Heart left ventricle (tissue), 16 donors: ENCODE measurements around the gene MSI2. TPM values are rescaled to one million over a fixed set of nuclear protein-coding genes. Genes with fewer than 3 reads are reported as not detected.

Source experiments
- ATAC-seq, 4 donors: fragments of 200-7000 bp; cut with Tn5 transposase; one replicate each; pipeline ENCODE4 v1.9.1; 2020 to 2022; ENCODE audit warnings: moderate library complexity in 4 of 4, mild to moderate bottlenecking in 3 of 4, moderate number of reproducible peaks in 1 of 4
- DNase-seq, 5 donors: peaks; one replicate each; pipeline ENCODE4 v3.0.0-alpha.2; 2020
- H3K27ac ChIP-seq, 12 donors: fragments of 200-600 bp; sonication (generic) in 4 of 12; one replicate each; pipeline versions ENCODE4 v1.5.0 to v1.8.0; 2016 to 2022; ENCODE audit warnings: mild to moderate bottlenecking in 2 of 12
- H3K27me3 ChIP-seq, 9 donors: fragments of 200-600 bp; sonication (generic) in 2 of 9; one replicate each; pipeline versions ENCODE4 v1.5.1 to v1.8.0; 2016 to 2022; ENCODE audit warnings: mild to moderate bottlenecking in 3 of 9
- H3K36me3 ChIP-seq, 9 donors: fragments of 200-600 bp; sonication (generic) in 2 of 9; one replicate each; pipeline versions ENCODE4 v1.5.0 to v1.8.0; 2018 to 2022; ENCODE audit warnings: mild to moderate bottlenecking in 2 of 9
- H3K4me1 ChIP-seq, 12 donors: fragments of 200-600 bp; sonication (generic) in 4 of 12; one replicate each; pipeline versions ENCODE4 v1.5.0 to v1.8.0; 2016 to 2022; ENCODE audit warnings: mild to moderate bottlenecking in 3 of 12
- H3K4me3 ChIP-seq, 12 donors: fragments of 200-600 bp; sonication (generic) in 4 of 12; one replicate each; pipeline versions ENCODE4 v1.5.0 to v1.8.0; 2017 to 2022; ENCODE audit warnings: mild to moderate bottlenecking in 9 of 12, moderate library complexity in 4 of 12
- H3K9me3 ChIP-seq, 12 donors: fragments of 200-600 bp; sonication (generic) in 4 of 12; one replicate each; pipeline versions ENCODE4 v1.5.0 to v1.8.0; 2016 to 2022; ENCODE audit warnings: mild to moderate bottlenecking in 1 of 12
- CTCF ChIP-seq, 12 donors: fragments of 200-600 bp; sonication (generic) in 4 of 12; IDR thresholded peaks; one replicate each; pipeline versions ENCODE4 v1.5.0 to v1.8.0; 2018 to 2022; ENCODE audit warnings: antibody characterized with exemption in 12 of 12, mild to moderate bottlenecking in 5 of 12
- POLR2A ChIP-seq, 2 donors: fragments of 450-650 bp; IDR thresholded peaks; one replicate each; pipeline ENCODE4 v1.6.1; 2017; ENCODE audit warnings: antibody characterized with exemption in 2 of 2, mild to moderate bottlenecking in 2 of 2, moderate library complexity in 2 of 2
- WGBS, 4 donors: extraction: QIAGEN DNeasy Blood & Tissue Kit in 2 of 4; methylation state at CpG; one replicate each; pipeline versions ENCODE4 v1.1.5 to v1.1.7; 2013 to 2018; 5-methylcytosine and 5-hydroxymethylcytosine counted together
- intact Hi-C, 10 donors: fragments of 100-400 bp; cut with DNase I; formaldehyde crosslinking; loops; one replicate each; pipeline versions ENCODE4 v1.11.1 to v1.14.2; 2022
- polyA plus RNA-seq, 2 donors: library from polyadenylated mRNA; stranded (reverse); fragments of 200-250 nt; gene quantifications; one replicate each; pipeline ENCODE4 v1.2.3, GENCODE V29; 2013
- total RNA-seq, 9 donors: library from RNA; depleted of rRNA in 2 of 9; stranded (reverse); fragments of >200 nt in 2 of 9; fragmentation: NEBNext Ultra II Directional in 3 of 9; extraction: Animal tissue kit (Norgen Biotek cat#: 25700) in 3 of 9; gene quantifications; one replicate each; pipeline versions ENCODE4 v1.1.0 to v1.2.4, GENCODE V29; 2016 to 2023
- donor health status: ischemic (EF 13 %, LVEDD 7.1; RV severe dilation, severe dysfunction).
- donor health status: healthy with polysubstance abuse.
- donor health status: DM: no; HTN: yes; CAD: no.
- donor health status: DM: no; HTN: no; CAD: no.
- donor health status: ischemic (EF 25% LVEDD 6.9; RV normal size, moderate dysfunction).
- donor health status: ischemic (EF 25% LVEDD 5.7; RV mildly dilated, moderate dysfunction).
- donor health status: healthy.
- donor health status: DM: yes; HTN: yes; CAD: no.
- donor health status: ischemic (EF 35%, LVEDD 5.7; RV mildly dilated, moderate dysfunction).
- donor health status: nonischemic (EF 11% LVEDD 7.7; RV severe dilation, severe dysfunction).
- donor health status: DM: yes; HTN: yes; CAD: no.
- donor health status: PGD.
- donor health status: ischemic (EF 29% LVEDD 5.4; RV normal size, mild dysfunction).
- donor health status: nonischemic (EF 23%, LVEDD 6.1; RV moderate dilation, normal function).

MSI2 gene
- total and polyA plus RNA-seq, 11 donors = 35.9 to 120 (median 104) TPM

GRCh38 chr17:57408071-57408811 is 151.9 kb downstream of the MSI2 start:
- DNase-seq (no peak), ATAC-seq (no peak)
- no peaks in the 10 kb centered on the region for H3K36me3 ChIP-seq
- H3K27me3 ChIP-seq = no peaks in the 10 kb centered on the region
- WGBS, 4 donors = 78 to 88% (median 87%) methylated on average over 13 of the region's 13 CpGs
- intact Hi-C loops = no loop called here
- no peak for TF ChIP-seq CTCF (IDR thresholded peaks at IDR 0.05)
- TF ChIP-seq POLR2A (IDR thresholded peaks at IDR 0.05) = no peak
- peak overlapping the region in 1 of 12 donors; percentile 25 for H3K4me3 ChIP-seq
- no peak overlapping the region for H3K27ac ChIP-seq
- no peaks in the 10 kb centered on the region for H3K9me3 ChIP-seq
- H3K4me1 ChIP-seq = peaks cover 0 to 52% (median 29%) of the 10 kb centered on the region in 12 donors

DNA sequence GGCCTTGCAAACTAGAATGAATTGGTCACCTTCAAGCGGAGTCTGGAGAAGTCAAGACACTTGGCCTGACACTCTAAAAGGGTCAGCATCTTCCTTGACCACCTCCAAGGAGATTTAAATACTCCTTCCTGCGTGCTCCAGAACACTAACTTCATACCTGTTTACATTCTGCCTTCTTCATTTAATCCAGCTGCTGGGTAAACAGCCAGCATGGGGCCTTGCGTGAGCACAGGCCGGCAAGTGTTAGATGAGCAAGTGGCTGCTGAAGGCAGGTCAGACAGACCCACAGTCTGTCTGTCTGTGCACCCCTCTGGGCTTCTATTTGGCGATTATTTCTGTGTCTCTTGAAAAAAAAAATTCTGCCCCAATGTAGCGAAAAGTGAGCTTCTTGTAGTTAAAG is 153.8 kb downstream of the MSI2 start:
- Histone ChIP-seq H3K27me3 (no peaks in the 10 kb centered on the region), H3K9me3 (no peaks in the 10 kb centered on the region), H3K27ac (no peak overlapping the region), H3K4me1 (peaks cover 0 to 35% (median 22%) of the 10 kb centered on the region in 12 donors), H3K36me3 (no peaks in the 10 kb centered on the region), H3K4me3 (no peak overlapping the region)
- intact Hi-C loops = no loop called here
- TF ChIP-seq CTCF (IDR thresholded peaks at IDR 0.05) (no peak), POLR2A (IDR thresholded peaks at IDR 0.05) (no peak)
- WGBS, 4 donors = 79 to 83% (median 80%) methylated on average over 6 of the region's 6 CpGs
- ATAC-seq (no peak), DNase-seq (no peak)

- TF ChIP-seq CTCF (IDR thresholded peaks at IDR 0.05) = no peak
- no peak for TF ChIP-seq POLR2A (IDR thresholded peaks at IDR 0.05)
- H3K27me3 ChIP-seq = no peaks in the 10 kb centered on the region
- no peak overlapping the region for H3K27ac ChIP-seq
- intact Hi-C loops = no loop called here
- H3K4me1 ChIP-seq = peaks cover 0 to 23% (median 10%) of the 10 kb centered on the region in 12 donors
- no peaks in the 10 kb centered on the region for H3K36me3 ChIP-seq
- no peak for DNase-seq
- WGBS, 4 donors = 14 to 64% (median 19%) methylated on average over 2 of the region's 2 CpGs
- no peak overlapping the region for H3K4me3 ChIP-seq
- H3K9me3 ChIP-seq = no peaks in the 10 kb centered on the region
- no peak for ATAC-seq
These were observed 156.3 kb downstream of the MSI2 start for GRCh38 chr17:57412520-57413096.

DNA sequence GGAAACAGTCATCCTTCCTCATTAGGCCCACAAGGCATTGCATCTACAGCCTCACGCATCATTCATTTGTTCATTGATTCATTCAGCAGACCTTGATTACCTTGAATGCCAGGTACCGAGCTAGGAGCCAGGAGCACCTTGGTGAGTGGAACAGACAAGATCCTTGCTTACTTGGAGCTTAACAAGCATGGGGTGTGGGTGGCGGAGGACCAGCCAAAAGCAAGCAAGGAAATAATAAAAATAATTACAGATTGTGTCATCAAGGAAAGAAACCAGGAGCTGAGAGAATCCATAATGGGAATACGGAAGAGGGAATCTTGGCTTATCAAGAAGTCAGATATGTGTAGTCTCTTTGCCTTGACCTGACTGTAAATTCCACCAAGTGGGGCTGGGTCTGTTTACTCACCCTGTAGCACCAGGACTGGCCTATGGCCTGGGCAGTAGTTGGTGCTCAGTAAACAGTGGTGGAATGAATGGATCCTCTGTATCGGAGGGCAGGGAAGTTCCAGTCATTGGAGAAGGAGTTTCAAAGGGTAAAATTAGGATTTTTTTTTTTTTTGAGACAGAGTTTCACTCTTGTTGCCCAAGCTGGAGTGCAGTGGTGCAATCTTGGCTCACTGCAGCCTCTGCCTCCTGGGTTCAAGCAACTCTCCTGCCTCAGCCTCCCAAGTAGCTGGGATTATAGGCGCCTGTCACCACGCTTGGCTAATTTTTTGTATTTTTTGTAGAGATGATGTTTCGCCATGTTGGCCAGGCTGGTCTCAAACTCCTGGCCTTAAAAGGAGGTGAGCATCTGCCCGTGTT is 157.7 kb downstream of the MSI2 start:
- no peaks in the 10 kb centered on the region for H3K36me3 ChIP-seq
- DNase-seq = no peak

More for the DNA sequence above, 157.7 kb downstream of the MSI2 start:
- no peak overlapping the region for H3K27ac ChIP-seq
- peaks cover 0 to 21% (median under 1%) of the 10 kb centered on the region in 12 donors for H3K4me1 ChIP-seq
- TF ChIP-seq CTCF (IDR thresholded peaks at IDR 0.05) (no peak), POLR2A (IDR thresholded peaks at IDR 0.05) (no peak)
- no peak overlapping the region for H3K4me3 ChIP-seq
- no peaks in the 10 kb centered on the region for H3K27me3 ChIP-seq
- no peak for ATAC-seq
- H3K9me3 ChIP-seq = no peaks in the 10 kb centered on the region
- WGBS, 4 donors = 95 to 97% (median 96%) methylated on average over 9 of the region's 9 CpGs
- intact Hi-C loops = no loop called here
